Measurements from ENCODE around the gene S100P.

S100P gene

DNA sequence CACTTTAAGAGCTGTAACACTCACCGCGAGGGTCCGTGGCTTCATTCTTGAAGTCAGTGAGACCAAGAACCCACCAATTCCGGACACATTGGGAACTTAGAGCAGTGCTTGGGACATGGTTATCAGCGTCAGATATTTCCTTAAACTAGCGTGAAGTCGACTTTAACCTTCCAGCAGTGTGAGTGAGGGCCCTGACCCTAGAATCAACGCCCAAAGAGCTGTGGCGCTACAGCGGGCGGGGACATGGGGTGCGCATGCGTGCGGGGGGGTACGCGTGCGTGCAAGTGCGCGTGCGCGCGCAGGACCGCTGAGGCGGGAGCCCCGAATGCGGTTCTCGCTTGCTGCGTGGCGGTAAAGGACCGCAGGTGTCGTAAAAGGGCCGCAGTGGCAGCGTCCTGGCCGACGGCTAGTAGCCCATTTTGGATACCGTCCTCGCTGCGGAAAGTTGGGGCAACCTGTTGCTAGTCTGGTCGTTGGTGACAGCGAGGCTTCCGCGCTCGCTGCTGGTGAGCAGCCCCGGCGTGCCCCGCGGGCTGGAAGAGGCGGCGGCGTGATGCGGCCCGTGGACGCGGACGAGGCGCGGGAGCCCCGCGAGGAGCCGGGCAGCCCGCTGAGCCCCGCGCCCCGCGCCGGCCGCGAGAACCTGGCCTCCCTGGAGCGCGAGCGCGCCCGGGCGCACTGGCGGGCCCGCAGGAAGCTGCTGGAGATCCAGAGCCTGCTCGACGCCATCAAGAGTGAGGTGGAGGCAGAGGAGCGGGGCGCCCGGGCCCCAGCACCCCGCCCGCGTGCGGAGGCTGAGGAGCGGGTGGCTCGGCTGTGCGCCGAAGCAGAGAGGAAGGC is 19.8 kb upstream of the S100P start:
- peak overlapping the region; percentile 73 for H3K4me3 ChIP-seq (ENCODE audit: low read depth, low read length)
- DNase-seq (ENCODE audit: low read depth, low spot score), result peak; percentile 74
- ChIA-PET POLR2A (interaction anchor here (0.6 to 1.8 kb wide), 13 partner anchors 9 to 738 kb away, joined by 3 to 13 read pairs (median 4); partner anchors contain the start of genes BLOC1S4, MRFAP1 and MRFAP1L1), CTCF (interaction anchor here (1.0 to 2.5 kb wide), 5 partner anchors 10 to 31 kb away, joined by 3 to 8 read pairs (median 6); no protein-coding TSS in a partner anchor)
- TF ChIP-seq, protein P1, sequence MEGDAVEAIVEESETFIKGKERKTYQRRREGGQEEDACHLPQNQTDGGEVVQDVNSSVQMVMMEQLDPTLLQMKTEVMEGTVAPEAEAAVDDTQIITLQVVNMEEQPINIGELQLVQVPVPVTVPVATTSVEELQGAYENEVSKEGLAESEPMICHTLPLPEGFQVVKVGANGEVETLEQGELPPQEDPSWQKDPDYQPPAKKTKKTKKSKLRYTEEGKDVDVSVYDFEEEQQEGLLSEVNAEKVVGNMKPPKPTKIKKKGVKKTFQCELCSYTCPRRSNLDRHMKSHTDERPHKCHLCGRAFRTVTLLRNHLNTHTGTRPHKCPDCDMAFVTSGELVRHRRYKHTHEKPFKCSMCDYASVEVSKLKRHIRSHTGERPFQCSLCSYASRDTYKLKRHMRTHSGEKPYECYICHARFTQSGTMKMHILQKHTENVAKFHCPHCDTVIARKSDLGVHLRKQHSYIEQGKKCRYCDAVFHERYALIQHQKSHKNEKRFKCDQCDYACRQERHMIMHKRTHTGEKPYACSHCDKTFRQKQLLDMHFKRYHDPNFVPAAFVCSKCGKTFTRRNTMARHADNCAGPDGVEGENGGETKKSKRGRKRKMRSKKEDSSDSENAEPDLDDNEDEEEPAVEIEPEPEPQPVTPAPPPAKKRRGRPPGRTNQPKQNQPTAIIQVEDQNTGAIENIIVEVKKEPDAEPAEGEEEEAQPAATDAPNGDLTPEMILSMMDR (IDR thresholded peaks at IDR 0.05; ENCODE audit: insufficient read depth, low read length, missing control alignments), result no peak

DNA sequence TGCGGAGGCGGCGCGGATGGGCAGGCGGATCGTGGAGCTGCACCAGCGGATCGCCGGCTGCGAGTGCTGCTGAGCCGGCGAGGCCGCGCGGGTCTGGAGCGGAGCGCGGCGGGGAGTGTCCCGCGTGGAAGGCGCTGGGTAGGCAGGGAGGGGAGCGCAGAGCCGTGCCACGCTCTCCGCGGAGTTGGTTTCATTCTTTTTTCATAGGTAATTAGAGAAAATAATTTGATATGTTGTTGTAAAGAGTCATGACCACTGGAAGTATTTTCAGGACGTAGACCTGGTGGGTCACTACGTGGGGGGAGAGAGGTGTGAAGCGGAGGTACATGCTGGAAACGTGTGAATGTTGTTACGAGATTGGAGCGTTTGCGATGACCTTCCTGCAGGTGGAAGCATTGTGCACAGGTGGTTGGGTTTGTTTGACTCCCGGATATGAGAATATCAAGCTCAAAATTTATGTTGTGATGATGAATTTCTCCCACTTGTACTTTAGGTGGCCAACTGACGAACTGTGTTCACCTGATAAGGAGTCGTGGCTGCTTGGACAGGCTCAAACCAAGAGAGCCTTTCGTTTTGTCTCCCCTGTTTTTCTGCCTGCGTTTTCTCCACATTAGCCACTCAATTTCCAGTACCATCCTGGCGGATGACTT is 19.1 kb upstream of the S100P start:
- CTCF ChIA-PET, result interaction anchor here (0.7 to 2.5 kb wide), 7 partner anchors 9 to 199 kb away, joined by 3 to 8 read pairs (median 4); partner anchors contain the start of gene MRFAP1L1
- DNase-seq (ENCODE audit: low read depth, low spot score), result no peak
- TF ChIP-seq, protein P1 (IDR thresholded peaks at IDR 0.05; ENCODE audit: insufficient read depth, low read length, missing control alignments), result peak; percentile 8
- POLR2A ChIA-PET, result interaction anchor here (1.5 to 1.8 kb wide), 5 partner anchors 10 to 42 kb away, joined by 3 to 9 read pairs (median 7); partner anchors contain the start of genes BLOC1S4 and MRFAP1
- H3K4me3 ChIP-seq (ENCODE audit: low read depth, low read length), result peak overlapping the region; percentile 73

DNA sequence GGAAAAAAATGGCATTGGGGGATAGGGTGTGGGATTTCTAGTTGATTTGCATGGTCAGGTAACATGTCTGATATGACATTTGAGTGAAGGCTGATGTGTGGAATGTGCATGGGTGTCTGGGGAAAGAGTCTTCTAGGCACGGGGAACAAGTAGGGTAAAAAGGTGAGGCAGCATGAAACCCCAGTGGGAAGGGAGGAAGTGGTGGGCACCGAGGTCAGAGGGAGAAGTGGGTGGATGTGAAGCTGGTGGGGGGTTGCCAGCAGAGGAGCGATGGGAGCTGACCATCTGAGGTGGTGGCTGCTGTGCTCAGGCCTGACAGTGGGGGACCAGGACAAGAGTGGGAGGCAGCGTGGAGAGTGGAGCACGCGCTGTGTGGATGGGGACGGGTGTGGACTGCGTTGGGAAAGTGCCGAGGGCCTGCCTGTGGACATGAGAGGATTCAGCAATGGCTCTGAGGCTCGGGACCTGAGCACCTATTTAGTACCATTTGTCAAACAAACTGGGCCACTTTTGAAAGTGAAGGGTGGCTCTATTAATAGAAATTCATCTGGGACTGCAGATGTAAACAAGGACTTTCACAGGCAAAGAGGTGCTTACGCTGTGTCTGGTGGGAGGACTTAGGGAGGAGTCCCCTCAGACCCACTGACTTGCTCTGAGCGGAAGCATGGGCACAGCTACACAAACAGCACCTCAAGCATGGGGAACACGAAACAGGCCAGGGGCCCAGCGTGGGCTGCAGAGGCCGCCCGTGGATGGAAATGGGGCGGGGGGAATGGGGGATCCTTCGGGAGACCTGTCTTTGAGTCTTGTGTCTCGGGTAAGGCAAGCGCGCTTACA is 16.7 kb upstream of the S100P start:
- DNase-seq (ENCODE audit: low read depth, low spot score), result no peak
- ChIA-PET CTCF (interaction anchor here (2.0 to 2.5 kb wide), 2 partner anchors 7 to 14 kb away, joined by 6 to 8 read pairs; no protein-coding TSS in a partner anchor), POLR2A (no interaction called here)
- no peak overlapping the region for H3K4me3 ChIP-seq (ENCODE audit: low read depth, low read length)
- TF ChIP-seq, protein P1 (IDR thresholded peaks at IDR 0.05; ENCODE audit: insufficient read depth, low read length, missing control alignments), result no peak

DNA sequence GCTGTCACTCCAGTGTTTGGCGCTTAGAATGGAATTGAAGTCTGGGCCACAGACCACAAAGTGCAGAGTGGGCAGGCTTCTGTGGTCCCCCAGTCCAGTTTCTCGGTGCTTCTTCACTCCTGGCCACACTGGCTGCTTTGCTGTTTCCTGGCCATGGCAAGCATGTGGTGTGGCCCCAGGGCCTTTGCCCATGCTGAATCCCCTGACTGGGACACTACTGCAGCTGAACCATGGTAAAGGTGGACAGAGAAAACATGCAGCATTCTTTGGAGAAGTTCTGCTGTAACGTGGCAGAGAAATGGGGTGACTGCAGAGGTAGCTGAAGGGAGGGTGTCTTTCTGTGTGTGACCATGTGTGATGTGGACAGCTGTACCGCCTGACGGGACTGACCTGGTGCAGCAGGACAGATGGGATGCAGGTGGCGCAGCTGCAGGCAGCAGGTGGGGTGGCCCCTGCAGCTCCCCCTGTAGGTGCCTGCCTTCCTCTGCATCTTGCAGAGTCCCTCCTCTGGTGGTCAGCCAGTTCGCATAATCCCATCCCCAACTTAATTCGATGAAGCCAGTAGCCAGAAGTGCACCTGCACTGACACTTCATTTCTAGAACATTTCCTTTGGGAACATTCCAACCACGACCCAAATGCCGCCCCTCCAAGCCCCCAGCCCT is 13.2 kb upstream of the S100P start:
- ChIA-PET CTCF (interaction anchor here (0.6 to 1.3 kb wide), 2 partner anchors 12 to 193 kb away, joined by 3 to 5 read pairs; no protein-coding TSS in a partner anchor), POLR2A (no interaction called here)
- TF ChIP-seq, protein P1 (IDR thresholded peaks at IDR 0.05; ENCODE audit: insufficient read depth, low read length, missing control alignments), result peak; percentile 10
- H3K4me3 ChIP-seq (ENCODE audit: low read depth, low read length), result no peak overlapping the region
- DNase-seq (ENCODE audit: low read depth, low spot score), result no peak

DNA sequence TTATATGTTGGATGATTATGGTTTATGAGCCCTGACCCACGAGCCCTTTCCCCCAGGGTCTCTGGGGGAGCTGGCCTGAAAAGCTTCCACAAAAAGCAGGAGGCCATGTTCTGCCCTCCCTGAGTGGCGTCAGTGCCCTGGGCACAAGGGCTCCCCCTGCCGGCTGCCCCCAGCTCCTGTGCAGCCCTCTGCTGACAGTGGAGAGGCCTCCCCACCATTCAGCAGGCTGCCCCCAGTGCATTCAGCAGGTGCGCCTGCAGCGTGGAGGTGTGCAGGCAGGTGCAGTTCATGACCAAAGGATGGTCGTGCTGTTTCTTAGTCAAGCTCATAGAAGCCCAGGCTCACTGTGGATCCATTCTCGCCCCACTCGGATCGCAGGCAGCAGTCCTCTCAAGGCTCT is 12.5 kb upstream of the S100P start:
- ChIA-PET CTCF (interaction anchor here (1.3 kb wide), 1 partner anchor 192 kb away, joined by 5 read pairs; no protein-coding TSS in a partner anchor), POLR2A (no interaction called here)
- TF ChIP-seq, protein P1 (IDR thresholded peaks at IDR 0.05; ENCODE audit: insufficient read depth, low read length, missing control alignments), result no peak
- H3K4me3 ChIP-seq (ENCODE audit: low read depth, low read length), result no peak overlapping the region
- no peak for DNase-seq (ENCODE audit: low read depth, low spot score)
